AG09309 (cell line): ENCODE results near the gene NRL.

Experiments
- DNase-seq: peaks from one replicate; pipeline ENCODE4 v3.0.0-alpha.2; 2010; ENCODE audit warnings: low read depth
- H3K4me3 ChIP-seq: 2 replicates; pipeline ENCODE4 v1.5.1; 2011; ENCODE audit warnings: mild to moderate bottlenecking, low read depth, low read length, moderate library complexity; ENCODE audit not compliant: control insufficient read depth
- TF ChIP-seq, protein P1 (sequence below): IDR thresholded peaks from 2 replicates; pipeline ENCODE4 v1.5.1; 2011; ENCODE audit warnings: mild to moderate bottlenecking, low read depth, low read length, inconsistent platforms; ENCODE audit not compliant: insufficient read depth, control insufficient read depth; ENCODE audit errors: missing control alignments

The NRL gene

DNA sequence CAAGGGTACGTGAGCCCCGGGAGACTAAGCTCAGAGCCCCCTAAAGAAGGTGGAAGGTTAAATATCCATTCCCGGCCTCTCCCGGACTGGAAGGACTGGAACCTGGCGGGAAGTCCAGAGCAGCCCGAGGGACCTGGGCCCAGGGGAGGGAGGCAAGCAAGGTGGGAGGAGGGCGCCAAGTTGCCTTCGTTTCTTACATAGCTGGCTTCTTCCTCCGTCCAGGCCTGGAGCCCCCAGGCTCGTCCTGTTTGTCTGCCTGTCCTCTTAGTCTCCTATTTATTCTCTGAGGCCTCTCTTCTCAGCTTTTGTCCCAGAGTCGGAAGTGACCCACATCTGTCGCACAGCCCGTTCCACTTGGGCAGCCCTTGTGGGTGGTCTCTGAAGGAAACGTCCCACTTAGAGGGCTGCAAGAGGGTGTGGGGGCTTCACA is 19.9 kb downstream of the NRL start:
- no peak for DNase-seq
- H3K4me3 ChIP-seq = peak overlapping the region; percentile 64
- TF ChIP-seq, protein P1, sequence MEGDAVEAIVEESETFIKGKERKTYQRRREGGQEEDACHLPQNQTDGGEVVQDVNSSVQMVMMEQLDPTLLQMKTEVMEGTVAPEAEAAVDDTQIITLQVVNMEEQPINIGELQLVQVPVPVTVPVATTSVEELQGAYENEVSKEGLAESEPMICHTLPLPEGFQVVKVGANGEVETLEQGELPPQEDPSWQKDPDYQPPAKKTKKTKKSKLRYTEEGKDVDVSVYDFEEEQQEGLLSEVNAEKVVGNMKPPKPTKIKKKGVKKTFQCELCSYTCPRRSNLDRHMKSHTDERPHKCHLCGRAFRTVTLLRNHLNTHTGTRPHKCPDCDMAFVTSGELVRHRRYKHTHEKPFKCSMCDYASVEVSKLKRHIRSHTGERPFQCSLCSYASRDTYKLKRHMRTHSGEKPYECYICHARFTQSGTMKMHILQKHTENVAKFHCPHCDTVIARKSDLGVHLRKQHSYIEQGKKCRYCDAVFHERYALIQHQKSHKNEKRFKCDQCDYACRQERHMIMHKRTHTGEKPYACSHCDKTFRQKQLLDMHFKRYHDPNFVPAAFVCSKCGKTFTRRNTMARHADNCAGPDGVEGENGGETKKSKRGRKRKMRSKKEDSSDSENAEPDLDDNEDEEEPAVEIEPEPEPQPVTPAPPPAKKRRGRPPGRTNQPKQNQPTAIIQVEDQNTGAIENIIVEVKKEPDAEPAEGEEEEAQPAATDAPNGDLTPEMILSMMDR = no peak

DNA sequence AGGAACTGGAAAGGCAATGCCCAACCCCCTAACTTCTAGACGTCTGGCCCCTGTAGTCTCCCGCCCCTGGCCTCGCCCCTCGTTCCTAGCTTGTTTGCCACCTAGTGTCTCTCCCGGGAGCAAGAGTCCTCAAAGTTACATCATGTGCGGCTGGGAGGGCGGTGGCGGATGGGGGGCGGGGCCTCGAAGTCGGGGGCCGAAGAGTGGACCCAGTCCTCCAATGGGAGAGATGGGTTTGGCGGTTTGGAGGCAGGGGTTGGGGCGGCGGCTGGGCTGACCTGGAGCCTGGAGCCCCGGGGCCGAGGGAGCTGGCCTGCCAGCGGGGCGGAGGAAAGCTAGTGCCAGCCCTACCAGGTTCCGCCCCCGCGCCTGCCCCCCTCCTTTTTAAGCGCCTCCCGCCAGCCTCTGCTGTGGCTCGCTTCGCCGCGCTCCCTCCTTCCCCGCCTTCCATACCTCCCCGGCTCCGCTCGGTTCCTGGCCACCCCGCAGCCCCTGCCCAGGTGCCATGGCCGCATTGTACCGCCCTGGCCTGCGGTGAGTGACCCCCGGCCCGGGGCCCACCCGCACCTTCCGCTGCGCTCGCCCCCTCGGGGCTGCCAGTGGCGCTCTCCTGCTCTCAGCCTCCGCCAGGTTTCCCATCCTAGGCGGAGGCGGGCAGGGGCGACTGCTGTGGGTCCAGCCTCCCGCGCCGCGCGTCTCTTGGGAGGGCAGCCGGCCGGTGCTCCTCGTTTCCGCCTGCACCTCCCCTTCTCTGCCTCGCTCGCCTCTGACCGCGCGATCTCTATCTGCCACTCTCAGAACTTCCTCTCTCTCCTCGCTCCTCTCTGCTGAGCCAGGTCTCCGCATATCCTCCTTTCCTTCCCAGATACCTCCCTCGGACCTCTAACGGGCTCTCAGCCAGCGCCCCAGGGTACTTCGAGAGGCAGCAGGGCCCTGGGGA is 20.6 kb downstream of the NRL start, which contains the start of gene PCK2:
Gene PCK2 (plus strand): TSS at position 411 of the 940 bp plus-strand sequence. CDS start 95 bp downstream, at position 506.
- peak; percentile 74 for DNase-seq
- TF ChIP-seq, protein P1 = peak; percentile 6
- peak within 1 kb of the TSS; percentile 64 for H3K4me3 ChIP-seq

DNA sequence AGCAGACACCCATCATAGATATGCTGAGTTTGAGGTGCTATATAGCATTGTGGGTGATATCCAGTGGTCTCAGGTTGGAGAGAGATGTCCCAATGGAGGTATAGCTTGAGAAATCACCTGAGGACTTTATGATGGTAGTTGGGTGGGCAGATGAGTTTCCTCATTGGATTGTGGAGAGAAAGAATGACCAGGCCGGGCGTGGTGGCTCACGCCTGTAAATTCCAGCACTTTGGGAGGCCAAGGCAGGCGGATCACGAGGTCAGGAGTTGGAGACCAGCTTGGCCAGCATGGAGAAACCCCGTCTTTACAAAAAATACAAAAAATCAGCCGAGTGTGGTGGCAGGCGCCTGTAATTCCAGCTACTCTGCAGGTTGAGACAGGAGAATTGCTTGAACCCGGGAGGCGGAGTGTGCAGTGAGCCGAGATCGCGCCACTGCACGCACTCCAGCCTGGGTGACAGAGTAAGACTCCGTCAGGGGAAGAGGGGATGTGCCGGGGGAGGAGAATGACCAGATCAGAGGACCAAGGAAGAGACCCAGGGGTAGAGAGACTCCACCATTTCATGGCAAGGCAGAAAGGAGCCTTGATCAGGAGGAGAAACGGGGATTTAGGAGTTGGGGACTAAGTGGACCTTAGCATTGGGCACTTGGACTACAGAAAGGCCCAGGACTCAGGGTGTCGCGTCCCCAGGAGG is 21.4 kb downstream of the NRL start:
- DNase-seq = no peak
- TF ChIP-seq, protein P1 = no peak
- no peak overlapping the region for H3K4me3 ChIP-seq

DNA sequence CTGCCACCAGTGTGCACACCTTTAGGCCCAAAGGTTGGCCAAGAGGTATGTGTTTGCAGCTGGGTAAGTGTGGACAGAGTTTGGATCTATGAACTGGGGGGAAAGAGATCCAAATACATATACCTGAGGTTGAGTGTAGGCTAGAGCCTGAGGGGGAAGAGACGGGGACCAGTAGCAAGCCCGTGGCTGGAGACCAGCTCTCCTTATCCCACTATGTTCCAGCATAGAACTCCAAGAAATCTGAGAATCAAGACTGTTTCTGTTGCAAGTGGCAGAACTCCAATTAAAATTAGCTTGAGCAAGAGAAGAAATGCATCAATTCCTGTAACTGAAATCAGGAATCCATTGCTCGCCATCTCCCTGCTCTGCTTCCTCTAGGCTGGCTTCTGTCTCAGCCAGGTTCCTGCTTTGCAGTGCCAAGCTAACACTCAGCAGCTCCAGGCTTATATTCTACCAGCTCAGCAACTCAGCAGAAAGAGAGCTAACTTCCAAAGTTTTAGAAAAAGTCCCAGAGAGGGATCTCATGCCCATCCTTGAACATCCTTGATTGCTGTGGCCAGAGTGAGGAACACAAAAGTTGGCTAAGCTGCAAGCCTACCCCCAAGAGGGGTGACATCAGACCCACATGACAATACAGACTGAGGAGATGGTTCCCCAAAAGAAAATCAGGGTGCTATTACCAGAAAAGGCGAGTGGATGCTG is 22.1 kb downstream of the NRL start:
- TF ChIP-seq, protein P1 = no peak
- H3K4me3 ChIP-seq = no peak overlapping the region
- DNase-seq = no peak

DNA sequence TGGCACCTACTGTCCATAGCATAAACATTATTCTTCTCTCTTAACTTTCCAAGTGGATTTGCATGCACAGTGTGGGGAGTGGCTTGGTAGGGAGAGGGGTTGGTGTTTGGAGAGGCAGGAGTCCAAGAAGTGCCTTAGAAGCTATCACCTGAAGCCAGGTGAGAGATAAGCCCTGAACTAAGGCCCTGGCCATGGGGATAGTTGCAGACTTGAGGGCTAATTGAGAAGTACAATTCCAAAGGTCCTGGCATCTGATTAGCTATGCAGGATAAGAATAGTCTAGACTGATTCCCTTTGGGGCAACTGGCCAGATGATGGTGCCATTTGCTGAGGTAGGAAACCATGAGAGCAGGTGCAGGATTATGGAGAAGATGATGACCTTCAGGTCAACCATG is 22.6 kb downstream of the NRL start:
- no peak overlapping the region for H3K4me3 ChIP-seq
- TF ChIP-seq, protein P1 = no peak
- no peak for DNase-seq

DNA sequence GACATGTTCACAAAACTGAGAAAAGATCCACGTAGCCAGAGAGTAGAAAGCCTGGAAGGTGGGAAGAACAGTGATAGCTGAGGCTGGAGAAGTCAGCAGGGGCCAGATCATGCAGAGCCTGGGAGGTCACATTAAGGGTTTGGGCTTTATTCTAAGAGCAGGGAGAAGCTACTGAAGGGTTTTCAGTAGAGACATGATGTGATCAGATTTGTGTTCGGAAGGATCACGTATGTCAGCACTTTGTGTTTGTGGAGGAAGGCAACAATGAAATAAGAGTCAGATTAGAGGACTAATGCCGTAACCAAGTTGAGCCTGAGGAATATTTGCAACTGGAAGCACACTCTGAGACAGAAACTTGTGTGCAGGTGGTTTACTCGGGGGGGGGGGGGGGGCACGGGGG is 24.9 kb downstream of the NRL start:
- TF ChIP-seq, protein P1 = no peak
- no peak for DNase-seq
- H3K4me3 ChIP-seq = no peak overlapping the region
